ENCODE data around the gene ADAMTS4.

ADAMTS4 gene

DNA sequence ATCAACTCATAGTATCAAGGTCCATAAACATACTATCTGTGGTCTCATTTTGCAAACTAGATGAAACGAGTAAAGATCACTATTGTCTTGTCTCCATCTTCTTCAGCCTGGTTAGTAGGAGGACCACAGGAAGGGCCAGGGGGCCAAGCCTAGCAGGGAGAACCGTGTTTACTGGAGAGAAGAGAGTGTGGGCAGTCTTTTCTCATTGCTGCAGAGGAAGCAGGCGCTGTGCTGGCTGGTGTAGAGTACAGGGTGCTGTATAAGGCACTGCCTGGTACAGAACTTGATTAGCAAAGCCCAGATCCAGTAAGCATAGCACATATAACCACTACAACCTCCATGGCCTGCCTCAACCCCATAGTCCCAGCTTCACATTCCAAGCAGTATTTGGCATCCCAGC, 11.5 kb downstream of the ADAMTS4 start:
- peaks cover 11% of the 10 kb centered on the region for H3K36me3 Mint-ChIP-seq (ENCODE audit: insufficient read depth)
- no peak for DNase-seq (ENCODE audit: low spot score in 2 of 2)
- no peak for ATAC-seq (replicated peaks; ENCODE audit: extremely low read depth, poor library complexity, severe bottlenecking)
- peak overlapping the region; percentile 69 for H3K27ac Mint-ChIP-seq (ENCODE audit: low read depth)
- no peaks in the 10 kb centered on the region for H3K9me3 Mint-ChIP-seq
- H3K27me3 Mint-ChIP-seq: no peaks in the 10 kb centered on the region
- peaks cover 71% of the 10 kb centered on the region for H3K4me1 Mint-ChIP-seq
- peak overlapping the region; percentile 19 for H3K4me3 Mint-ChIP-seq

DNA sequence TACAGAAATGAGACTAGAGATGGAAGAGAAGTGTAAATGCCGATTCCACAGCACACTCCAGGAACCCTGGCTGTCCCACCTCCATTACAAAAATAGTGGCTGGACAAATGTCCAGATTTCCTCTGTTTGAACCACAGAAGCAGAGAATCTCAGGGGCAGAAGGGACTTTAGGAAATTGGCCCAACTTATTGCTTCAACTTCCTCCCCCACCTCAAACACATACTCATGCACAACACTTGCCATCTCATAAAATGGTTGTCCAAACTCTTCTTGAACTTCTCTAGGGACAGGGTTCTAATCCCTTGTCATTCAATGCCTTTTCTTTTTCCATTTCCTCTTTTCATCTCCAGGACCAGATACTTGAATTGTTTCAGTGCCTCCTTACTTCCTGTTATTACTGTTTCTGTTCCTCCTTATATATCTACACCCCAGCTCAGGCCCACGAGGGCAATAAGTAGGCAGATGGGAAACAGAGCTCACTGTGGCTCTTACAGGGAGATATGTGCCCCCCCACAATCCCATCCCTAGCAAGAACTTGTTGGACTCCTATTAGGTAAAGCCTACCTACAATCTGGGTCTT, 13.0 kb downstream of the ADAMTS4 start:
- Mint-ChIP-seq H3K27ac (ENCODE audit: low read depth) (peak overlapping the region; percentile 69), H3K36me3 (ENCODE audit: insufficient read depth) (peaks cover 11% of the 10 kb centered on the region), H3K27me3 (no peaks in the 10 kb centered on the region), H3K9me3 (no peaks in the 10 kb centered on the region), H3K4me3 (peak overlapping the region; percentile 86), H3K4me1 (peaks cover 78% of the 10 kb centered on the region)
- ATAC-seq (replicated peaks; ENCODE audit: extremely low read depth, poor library complexity, severe bottlenecking) (peak; percentile 5), DNase-seq (ENCODE audit: low spot score in 2 of 2) (no peak)

DNA sequence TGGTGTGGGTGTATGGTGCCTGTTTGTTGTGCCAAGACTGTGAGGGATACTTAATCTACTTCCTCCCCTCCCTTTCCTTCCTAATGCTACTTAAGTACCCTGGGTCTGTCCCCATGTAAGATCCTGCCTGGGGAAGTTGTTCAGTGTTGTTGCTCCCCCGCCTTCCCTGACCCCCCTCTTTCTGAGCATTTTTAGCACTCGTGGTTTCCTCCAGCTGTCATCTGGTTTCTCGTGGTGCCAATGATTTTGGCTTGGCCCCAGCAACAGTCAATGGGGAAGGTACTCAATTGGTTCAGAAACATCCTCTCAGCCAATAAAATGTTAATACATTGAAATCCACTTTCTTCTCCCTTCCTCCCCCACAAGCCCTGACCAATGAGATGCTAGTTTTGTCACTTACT, 13.6 kb downstream of the ADAMTS4 start:
- H3K9me3 Mint-ChIP-seq: no peaks in the 10 kb centered on the region
- peaks cover 83% of the 10 kb centered on the region for H3K4me1 Mint-ChIP-seq
- H3K27me3 Mint-ChIP-seq: no peaks in the 10 kb centered on the region
- H3K4me3 Mint-ChIP-seq: peak overlapping the region; percentile 86
- H3K27ac Mint-ChIP-seq (ENCODE audit: low read depth): peak overlapping the region; percentile 69
- peaks cover 10% of the 10 kb centered on the region for H3K36me3 Mint-ChIP-seq (ENCODE audit: insufficient read depth)
- DNase-seq (ENCODE audit: low spot score in 2 of 2) (peak; percentile 47 to 77), ATAC-seq (replicated peaks; ENCODE audit: extremely low read depth, poor library complexity, severe bottlenecking) (peak; percentile 83)

DNA sequence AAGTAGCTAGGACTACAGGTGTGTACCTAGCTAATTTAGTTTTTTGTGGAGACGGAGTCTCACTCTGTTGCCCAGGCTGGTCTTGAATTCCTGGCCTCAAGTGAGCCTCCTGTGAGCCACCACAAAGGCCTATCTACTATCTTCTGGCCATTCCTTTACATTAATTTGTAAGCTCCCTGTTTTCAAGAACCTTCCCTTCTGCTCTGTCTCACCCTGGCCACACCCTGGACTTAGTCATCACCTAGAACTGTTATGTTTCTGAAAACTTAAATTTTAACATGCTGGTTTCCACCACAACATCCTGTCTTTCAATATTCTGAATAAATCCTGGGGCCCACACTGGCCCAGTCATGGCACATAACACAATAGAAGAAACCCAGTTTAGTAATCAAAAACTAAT, 16.6 kb downstream of the ADAMTS4 start:
- H3K27ac Mint-ChIP-seq (ENCODE audit: low read depth): peak overlapping the region; percentile 95
- peak overlapping the region; percentile 86 for H3K4me3 Mint-ChIP-seq
- ATAC-seq (replicated peaks; ENCODE audit: extremely low read depth, poor library complexity, severe bottlenecking): peak; percentile 56
- peak in 1 of 2 donors; percentile 43 for DNase-seq (ENCODE audit: low spot score in 2 of 2)
- peaks cover 20% of the 10 kb centered on the region for H3K36me3 Mint-ChIP-seq (ENCODE audit: insufficient read depth)
- H3K4me1 Mint-ChIP-seq: peaks cover 81% of the 10 kb centered on the region
- H3K9me3 Mint-ChIP-seq: no peaks in the 10 kb centered on the region
- no peaks in the 10 kb centered on the region for H3K27me3 Mint-ChIP-seq

DNA sequence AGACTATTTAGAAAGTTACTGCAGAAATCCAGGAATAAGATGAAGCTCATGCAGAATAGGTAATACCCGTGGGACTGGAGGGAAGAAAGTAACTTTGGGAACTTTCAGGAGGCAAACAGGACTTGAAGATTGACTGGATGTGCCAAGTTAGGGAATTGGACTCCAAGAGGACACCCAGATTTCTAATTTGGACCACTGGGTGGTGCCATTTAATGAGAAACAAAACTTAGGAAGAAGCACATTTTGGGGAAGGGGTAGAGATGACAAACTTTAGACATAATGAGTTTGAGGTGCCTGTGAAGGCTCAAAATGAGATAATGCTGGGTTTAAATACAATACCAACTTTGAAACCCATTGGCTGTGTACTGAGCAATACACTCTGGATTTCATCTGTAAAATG, 18.2 kb downstream of the ADAMTS4 start:
- Mint-ChIP-seq H3K27ac (ENCODE audit: low read depth) (peak overlapping the region; percentile 95), H3K4me3 (peak overlapping the region; percentile 58), H3K4me1 (peaks cover 81% of the 10 kb centered on the region), H3K27me3 (no peaks in the 10 kb centered on the region), H3K36me3 (ENCODE audit: insufficient read depth) (peaks cover 26% of the 10 kb centered on the region), H3K9me3 (no peaks in the 10 kb centered on the region)
- DNase-seq (ENCODE audit: low spot score in 2 of 2) (no peak), ATAC-seq (replicated peaks; ENCODE audit: extremely low read depth, poor library complexity, severe bottlenecking) (no peak)

DNA sequence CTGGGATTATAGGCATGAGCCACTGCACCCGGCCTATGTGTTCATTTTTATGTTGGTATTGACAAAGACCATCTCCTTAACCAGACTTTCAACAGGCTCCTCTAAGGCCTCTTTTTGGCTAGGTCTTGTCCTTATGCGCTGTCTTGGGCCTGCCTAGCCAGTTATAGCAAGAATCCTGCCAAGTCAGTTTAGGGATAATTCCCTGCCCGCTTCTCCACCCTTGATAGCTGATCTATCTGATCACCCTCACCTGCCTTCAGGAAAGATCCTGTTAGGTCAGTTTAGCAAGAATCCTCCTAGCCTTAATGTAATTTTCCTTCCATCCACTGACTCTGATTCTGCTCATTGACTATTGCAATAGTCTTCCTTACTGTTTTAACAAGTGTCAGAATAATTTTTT, 19.2 kb downstream of the ADAMTS4 start:
- ATAC-seq (replicated peaks; ENCODE audit: extremely low read depth, poor library complexity, severe bottlenecking) (no peak), DNase-seq (ENCODE audit: low spot score in 2 of 2) (no peak)
- Mint-ChIP-seq H3K4me3 (no peak overlapping the region), H3K36me3 (ENCODE audit: insufficient read depth) (peaks cover 25% of the 10 kb centered on the region), H3K9me3 (no peaks in the 10 kb centered on the region), H3K4me1 (peaks cover 82% of the 10 kb centered on the region), H3K27ac (ENCODE audit: low read depth) (peak overlapping the region; percentile 95), H3K27me3 (no peaks in the 10 kb centered on the region)

DNA sequence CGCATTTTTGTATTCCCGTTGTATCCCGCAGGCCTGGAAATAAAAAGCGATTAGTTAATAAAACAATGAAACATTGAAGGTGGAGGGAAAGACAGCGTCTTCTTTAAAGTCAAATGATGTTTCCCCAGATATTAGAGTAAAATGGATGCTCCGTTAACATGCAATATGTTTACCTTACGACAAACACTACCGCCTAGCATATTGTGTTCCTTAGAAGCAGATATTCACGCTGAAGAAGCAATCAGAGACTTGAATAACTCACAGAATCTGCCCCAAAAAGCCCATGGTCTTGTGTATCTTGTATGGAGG, 21.0 kb downstream of the ADAMTS4 start:
- DNase-seq (ENCODE audit: low spot score in 2 of 2) (no peak), ATAC-seq (replicated peaks; ENCODE audit: extremely low read depth, poor library complexity, severe bottlenecking) (no peak)
- Mint-ChIP-seq H3K4me3 (peak overlapping the region; percentile 97), H3K27me3 (no peaks in the 10 kb centered on the region), H3K4me1 (peaks cover 80% of the 10 kb centered on the region), H3K9me3 (no peaks in the 10 kb centered on the region), H3K27ac (ENCODE audit: low read depth) (peak overlapping the region; percentile 97), H3K36me3 (ENCODE audit: insufficient read depth) (peaks cover 37% of the 10 kb centered on the region)

DNA sequence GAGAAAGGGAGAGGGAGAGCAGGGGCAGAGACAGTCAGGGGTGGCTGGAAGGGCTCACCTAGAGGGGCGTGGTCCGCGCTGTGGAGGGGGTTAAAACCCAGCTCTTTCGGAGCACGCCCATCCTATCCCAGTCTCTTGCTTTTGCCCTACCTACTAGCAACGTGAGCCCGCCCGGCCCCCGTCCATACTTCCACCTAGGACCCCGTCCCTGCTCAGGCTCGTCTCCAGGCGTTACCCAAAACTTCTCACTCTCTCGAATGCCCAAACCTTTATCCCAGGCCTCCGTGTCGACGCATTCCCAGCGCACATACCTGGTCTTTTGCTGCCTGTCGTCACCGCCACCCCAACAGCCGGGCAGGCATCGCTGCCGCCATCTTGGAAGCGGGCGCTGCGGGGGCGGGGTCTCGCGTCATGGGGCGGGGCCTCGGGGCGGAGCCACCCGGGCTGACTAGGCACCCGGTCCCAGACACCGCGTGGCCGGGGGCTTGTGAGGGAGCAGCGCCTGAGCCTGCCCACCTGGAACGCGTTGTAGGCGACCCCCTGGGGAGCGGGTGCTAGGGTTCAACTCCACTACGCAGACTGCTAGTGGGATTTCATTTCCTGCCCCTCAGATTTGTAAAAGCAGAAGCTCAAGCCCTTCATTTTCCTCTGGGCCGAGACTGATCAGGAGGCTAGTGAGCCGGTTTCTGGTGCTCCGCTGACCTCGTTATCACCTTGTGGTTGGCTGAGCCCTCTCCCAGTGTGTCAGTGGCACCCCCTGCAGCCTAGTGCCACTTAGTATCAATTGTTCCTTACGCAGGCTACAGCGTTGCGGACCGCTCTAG, 21.5 kb downstream of the ADAMTS4 start, which contains the start of gene B4GALT3:
B4GALT3 (minus strand) TSS at position 396 of the 824 bp plus-strand sequence. CDS start 1,447 bp downstream, outside the sequence.
- peak; percentile 88 to 95 for DNase-seq (ENCODE audit: low spot score in 2 of 2)
- Mint-ChIP-seq H3K27me3 (no peaks in the 10 kb centered on the region), H3K9me3 (no peaks in the 10 kb centered on the region), H3K4me1 (peaks cover 82% of the 10 kb centered on the region), H3K4me3 (peak within 1 kb of the TSS; percentile 97), H3K27ac (ENCODE audit: low read depth) (peak within 1 kb of the TSS; percentile 97), H3K36me3 (ENCODE audit: insufficient read depth) (peaks cover 42% of the 10 kb centered on the region)
- ATAC-seq (replicated peaks; ENCODE audit: extremely low read depth, poor library complexity, severe bottlenecking): peak; percentile 84

DNA sequence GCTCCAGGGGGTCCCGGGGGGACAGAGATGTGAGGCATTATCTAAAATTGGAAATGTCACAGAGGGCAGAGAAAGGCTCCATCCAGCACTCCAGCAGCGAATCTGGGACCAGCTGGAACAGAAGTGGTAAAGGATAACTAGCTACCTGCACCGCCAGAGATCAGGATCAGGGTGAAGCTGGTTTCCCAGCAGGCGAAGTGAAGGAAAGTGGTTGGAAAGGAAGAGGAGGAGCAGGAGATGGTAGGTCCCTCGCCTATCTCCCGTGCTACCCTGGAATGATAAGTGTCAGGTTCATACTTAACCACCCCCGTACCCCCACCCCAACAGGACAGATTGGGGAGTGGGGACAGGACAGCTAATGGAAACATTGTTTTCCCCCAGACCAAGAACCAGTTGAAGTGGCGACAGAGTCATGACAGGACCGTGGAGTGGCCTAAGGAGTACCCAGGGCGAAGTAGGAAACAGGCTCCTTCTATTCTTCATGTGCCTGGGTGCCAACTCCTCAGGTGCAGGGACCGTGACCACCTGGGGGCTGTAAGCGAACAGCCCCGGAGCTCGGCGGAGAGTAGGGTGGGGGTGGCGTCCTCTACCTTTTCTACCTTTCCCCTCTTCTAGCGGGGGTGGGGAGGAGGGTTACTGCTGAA, 22.3 kb downstream of the ADAMTS4 start:
- Mint-ChIP-seq H3K36me3 (ENCODE audit: insufficient read depth) (peaks cover 46% of the 10 kb centered on the region), H3K27me3 (no peaks in the 10 kb centered on the region)

DNA sequence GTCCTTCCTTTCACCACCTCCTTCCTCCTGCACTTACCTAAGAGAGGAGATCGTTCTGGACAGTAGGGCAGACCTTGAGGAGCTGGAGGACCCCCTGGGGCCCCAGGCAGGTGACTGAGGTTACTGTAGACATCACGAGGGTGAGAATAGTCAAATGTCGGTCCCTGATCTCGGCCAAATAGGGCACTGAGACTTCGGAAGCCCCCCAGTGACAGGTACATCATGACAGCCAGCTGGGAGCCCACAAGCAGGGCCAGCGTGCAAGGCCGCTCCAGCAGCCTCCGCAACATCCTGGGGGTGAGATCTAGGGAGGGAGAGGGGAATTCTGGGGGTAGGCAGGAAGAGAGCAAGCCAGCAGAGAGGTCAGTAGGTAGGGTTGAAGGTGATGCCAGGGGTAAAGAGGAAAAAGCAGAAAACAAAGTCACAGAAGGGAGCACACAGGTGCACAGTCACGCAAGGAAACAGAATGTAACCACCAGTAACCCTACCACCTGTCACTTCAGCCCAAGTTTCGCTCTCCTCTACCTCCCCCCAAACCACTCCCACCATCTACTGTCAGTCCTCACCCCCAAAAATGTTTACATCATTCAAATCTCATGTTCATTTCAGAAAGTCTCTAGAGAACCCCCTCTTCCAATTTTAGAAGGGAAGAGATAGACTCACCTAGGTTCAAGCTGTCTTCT, 22.9 kb downstream of the ADAMTS4 start:
- Mint-ChIP-seq H3K9me3 (no peaks in the 10 kb centered on the region), H3K27me3 (no peaks in the 10 kb centered on the region), H3K27ac (ENCODE audit: low read depth) (peak overlapping the region; percentile 97), H3K36me3 (ENCODE audit: insufficient read depth) (peaks cover 53% of the 10 kb centered on the region), H3K4me3 (peak overlapping the region; percentile 97), H3K4me1 (peaks cover 78% of the 10 kb centered on the region)
- ATAC-seq (replicated peaks; ENCODE audit: extremely low read depth, poor library complexity, severe bottlenecking) (no peak), DNase-seq (ENCODE audit: low spot score in 2 of 2) (no peak)

More for the DNA sequence above, 22.3 kb downstream of the ADAMTS4 start:
- Mint-ChIP-seq H3K4me1 (peaks cover 77% of the 10 kb centered on the region), H3K27ac (ENCODE audit: low read depth) (peak overlapping the region; percentile 97), H3K4me3 (peak overlapping the region; percentile 97), H3K9me3 (no peaks in the 10 kb centered on the region)
- DNase-seq (ENCODE audit: low spot score in 2 of 2) (no peak), ATAC-seq (replicated peaks; ENCODE audit: extremely low read depth, poor library complexity, severe bottlenecking) (peak; percentile 16)

DNA sequence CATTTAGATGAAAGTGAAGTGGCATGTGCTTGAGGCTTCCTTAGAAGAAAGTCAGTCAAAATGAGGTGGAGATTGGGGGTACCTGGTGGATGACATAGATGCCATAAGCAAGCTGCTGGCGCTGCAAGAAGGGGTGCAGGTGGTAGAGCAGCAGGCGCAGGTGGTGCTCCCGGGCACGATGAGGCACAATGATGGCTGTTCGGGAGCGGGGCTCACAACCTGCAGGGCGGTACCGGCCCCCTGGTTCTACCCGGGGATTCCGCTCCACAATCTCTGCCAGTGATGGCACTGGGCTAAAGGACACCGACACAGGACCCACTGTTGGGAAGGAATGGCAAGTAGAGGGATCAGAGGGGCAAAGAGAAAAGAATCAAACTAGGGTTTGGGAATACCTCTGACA, 23.9 kb downstream of the ADAMTS4 start:
- peak overlapping the region; percentile 97 for H3K4me3 Mint-ChIP-seq
- no peak overlapping the region for H3K27ac Mint-ChIP-seq (ENCODE audit: low read depth)
- no peaks in the 10 kb centered on the region for H3K9me3 Mint-ChIP-seq
- no peak for DNase-seq (ENCODE audit: low spot score in 2 of 2)
- ATAC-seq (replicated peaks; ENCODE audit: extremely low read depth, poor library complexity, severe bottlenecking): no peak
- no peaks in the 10 kb centered on the region for H3K27me3 Mint-ChIP-seq
- H3K36me3 Mint-ChIP-seq (ENCODE audit: insufficient read depth): peaks cover 50% of the 10 kb centered on the region
- H3K4me1 Mint-ChIP-seq: peaks cover 70% of the 10 kb centered on the region

DNA sequence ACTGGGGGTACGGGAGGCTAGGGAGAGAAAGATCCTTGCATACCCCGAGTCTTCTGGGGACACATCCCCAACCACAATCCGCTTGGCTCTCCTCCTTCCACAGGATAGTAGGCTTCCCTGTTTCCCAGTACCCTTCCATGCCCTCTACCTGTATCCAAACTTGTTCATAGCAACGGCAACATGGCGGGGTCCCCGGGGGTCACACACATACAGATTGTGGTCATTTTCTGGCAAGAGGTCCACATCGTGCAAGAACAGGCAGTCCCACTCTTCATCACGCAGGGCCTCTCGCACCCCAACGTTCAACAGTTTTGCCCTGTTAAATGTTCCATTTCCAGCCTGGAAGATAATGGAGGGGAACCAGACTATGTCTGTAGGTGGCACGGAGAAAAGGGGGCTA, 25.1 kb downstream of the ADAMTS4 start:
- no peak overlapping the region for H3K4me3 Mint-ChIP-seq
- ATAC-seq (replicated peaks; ENCODE audit: extremely low read depth, poor library complexity, severe bottlenecking) (no peak), DNase-seq (ENCODE audit: low spot score in 2 of 2) (no peak)
- no peaks in the 10 kb centered on the region for H3K9me3 Mint-ChIP-seq
- H3K27ac Mint-ChIP-seq (ENCODE audit: low read depth): no peak overlapping the region
- peaks cover 49% of the 10 kb centered on the region for H3K36me3 Mint-ChIP-seq (ENCODE audit: insufficient read depth)
- H3K27me3 Mint-ChIP-seq: no peaks in the 10 kb centered on the region
- H3K4me1 Mint-ChIP-seq: peaks cover 70% of the 10 kb centered on the region

Measured in central memory CD8-positive, alpha-beta T cell (primary cell).